HG02642 (cell line): Measurements from ENCODE around the gene STAT1.

Source experiments
- ATAC-seq: cut with Tn5 transposase; IDR thresholded peaks from one replicate; pipeline ENCODE4 v1.9.1; 2021; ENCODE audit warnings: mild to moderate bottlenecking; ENCODE audit not compliant: unreplicated experiment, poor library complexity

The STAT1 gene

GRCh38 chr2:190986221-190986953 is 27.6 kb downstream of the STAT1 start:
- ATAC-seq: no peak

- no peak for ATAC-seq
These were observed 29.4 kb downstream of the STAT1 start for GRCh38 chr2:190984595-190984994.

DNA sequence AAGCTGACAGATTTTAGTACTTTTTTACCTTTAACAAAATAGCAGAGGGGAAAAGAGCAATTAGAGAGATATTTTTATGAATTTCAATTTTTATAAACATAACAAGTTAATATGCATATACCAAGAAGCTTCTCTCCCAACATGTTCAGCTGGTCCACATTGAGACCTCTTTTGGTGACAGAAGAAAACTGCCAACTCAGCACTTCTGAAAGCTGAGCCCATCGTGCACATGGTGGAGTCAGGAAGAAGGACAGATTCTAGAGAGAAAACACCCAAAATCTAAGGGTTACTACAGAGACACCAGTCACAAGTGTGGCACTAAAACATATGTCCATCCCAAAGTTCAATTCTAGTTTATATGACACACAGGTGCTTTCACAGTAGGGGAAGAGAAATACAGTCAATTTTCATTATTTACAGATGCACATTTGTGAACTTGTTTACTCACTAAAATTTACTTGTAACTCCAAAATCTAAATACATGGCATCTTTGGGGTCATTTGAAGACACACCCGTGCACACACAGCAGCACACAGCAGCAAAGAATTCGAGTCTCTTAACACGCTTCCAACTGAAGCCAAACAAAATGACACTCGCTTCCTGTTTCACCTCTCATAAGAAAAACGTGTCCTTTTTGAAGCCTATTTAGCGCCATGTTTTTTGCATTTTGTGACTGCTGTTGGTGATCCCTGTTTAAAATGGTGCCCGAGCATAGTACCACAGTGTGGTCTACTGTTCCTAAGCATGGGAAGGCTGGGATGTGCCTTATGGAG is 31.5 kb downstream of the STAT1 start:
- no peak for ATAC-seq

DNA sequence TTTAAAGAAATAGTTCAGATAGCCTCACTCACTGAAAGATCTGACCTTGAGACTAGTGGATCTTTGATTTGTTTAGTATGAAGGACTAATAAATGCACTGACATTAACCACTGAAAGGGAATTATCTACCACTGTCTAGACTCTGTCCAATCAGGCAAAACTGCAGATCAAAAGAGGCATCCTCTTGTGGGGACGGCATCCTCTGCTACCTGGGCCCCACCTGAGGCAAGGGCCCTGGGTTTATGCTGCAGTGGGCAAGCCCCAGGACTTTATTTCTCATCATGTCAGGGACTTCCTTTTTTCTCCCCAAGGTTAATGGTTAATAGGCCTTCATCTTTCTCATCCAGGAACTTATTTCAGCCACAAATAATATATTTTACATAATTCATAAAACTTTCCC is 32.2 kb downstream of the STAT1 start:
- ATAC-seq: no peak

DNA sequence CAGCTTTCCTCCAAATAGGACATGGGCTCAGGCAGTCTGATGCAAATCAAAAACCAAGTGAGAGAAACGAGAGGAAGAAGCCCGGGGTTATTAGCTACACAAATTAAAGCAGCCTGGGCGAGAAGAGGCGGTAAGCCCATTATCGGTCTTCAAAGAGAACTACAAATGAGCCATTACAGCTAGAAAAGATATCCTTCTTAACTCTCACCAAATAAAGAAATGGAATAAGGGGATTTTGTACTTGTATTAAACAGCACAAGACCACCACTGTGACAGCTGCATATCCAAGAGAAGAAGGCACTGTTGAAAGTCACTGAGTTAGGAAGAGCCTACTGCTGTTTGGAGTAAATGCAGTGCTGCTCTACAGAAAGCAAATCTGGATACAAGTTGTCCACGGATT is 32.6 kb downstream of the STAT1 start:
- ATAC-seq: no peak

DNA sequence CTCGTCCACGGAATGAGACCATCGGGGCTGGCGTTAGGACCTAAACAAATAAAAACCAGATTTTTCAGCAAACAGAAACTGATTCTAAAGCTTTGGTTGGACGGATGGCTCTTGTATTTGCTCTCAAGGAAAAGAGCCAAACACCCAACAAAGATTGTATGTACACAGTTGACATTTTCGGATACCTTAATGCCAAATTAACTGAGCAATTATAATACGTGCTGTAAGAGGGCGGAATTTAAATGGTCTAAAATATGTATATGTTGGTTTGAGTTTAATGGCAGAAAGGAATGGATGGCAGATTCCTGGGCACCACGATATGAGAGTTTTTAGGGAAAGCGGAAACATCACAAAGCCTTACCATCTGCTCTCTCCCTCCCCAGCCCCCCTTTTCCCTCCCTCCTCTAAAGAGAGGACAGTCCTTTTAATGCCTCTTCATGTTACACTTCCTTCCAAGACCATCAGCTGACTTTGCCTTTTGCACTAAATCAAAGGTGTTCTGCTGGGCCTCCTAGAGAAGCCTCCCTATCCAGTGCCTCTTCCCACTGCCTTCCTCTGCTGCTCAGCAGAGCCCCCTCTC is 33.3 kb downstream of the STAT1 start:
- no peak for ATAC-seq

DNA sequence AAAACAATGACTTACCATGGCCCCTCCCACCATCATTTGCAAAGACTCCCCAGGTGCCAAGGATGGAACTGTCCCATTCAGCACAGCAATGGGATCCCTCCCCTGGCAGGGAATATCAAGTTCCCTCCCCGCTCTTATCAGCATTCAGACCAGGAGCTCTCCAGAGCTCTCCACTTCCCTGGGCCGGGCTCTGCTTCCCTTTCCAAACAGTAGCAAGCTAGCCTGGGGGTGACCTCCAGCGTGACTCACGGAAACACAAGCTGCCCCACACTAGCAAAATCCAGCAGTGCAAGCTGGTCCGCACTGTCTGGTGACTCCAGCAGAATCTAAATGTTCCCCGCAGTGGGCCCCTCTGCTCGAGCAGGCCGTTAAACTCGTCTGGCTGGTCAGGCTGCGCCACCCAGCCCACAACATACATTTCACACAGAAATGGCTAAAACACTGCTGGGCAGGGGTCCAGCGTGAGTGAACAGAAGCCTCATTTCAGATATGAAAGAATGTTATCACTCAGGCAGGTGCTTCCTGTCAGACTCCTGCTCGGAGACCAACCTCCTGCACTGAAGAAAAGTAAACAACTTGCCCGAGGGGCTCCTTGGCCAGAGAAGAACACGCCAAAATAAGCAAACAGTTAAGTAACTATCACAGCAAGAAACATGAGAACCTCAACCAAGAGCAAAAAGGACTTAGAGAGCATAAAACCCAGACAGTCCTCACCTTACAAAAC is 33.9 kb downstream of the STAT1 start:
- ATAC-seq: no peak

DNA sequence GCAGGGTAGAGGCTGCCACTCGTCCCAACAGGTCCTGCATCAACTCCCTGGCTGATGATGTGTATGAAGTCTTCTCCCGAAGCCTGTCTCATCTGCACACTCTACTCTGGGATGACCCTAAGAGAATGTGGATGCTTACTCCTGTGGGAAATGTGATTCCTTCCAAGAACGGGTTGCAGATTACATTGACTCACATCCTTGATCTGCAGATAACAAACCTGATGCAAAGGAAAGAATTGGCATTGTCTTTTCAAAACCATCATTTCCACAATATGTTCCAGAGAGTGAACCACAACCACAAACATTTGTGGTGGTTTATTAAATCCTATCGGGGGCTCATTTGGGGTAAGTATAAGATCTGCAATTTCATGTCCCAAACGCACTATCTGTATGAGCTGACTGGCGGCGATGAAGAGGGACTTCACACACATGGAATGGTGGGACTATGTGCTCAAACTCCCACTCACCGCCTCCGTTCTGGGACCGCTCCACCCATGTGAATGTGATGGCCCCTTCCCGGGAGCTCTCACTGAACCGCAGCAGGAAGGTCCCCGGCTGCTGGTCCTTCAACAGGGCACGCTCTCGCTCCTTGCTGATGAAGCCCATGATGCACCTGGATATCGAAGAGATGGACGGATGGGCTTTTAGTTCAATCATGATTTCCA is 35.5 kb downstream of the STAT1 start:
- no peak for ATAC-seq

DNA sequence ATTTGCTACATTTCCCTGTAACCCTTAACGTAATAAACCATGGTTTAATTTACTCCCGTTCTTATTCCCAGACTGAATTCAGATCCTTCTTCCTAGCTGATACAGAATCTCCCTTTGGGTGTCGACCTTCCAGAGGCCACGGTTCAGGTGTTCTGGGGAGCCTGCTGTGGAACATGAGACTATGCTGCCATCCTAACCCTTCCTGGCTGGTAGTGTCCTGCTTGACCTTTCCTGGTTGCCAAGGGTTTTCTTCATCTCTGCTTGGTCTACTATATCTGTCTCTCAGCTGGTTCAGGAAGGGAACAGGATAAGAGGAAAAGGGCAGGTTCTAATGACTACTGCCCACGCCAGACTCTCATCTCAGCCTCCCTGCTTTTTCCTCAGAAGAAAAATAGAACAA is 36.5 kb downstream of the STAT1 start:
- no peak for ATAC-seq

- no peak for ATAC-seq
These were observed 37.5 kb downstream of the STAT1 start for GRCh38 chr2:190976521-190976920.

GRCh38 chr2:190974629-190975361 is 39.2 kb downstream of the STAT1 start:
- ATAC-seq: no peak

DNA sequence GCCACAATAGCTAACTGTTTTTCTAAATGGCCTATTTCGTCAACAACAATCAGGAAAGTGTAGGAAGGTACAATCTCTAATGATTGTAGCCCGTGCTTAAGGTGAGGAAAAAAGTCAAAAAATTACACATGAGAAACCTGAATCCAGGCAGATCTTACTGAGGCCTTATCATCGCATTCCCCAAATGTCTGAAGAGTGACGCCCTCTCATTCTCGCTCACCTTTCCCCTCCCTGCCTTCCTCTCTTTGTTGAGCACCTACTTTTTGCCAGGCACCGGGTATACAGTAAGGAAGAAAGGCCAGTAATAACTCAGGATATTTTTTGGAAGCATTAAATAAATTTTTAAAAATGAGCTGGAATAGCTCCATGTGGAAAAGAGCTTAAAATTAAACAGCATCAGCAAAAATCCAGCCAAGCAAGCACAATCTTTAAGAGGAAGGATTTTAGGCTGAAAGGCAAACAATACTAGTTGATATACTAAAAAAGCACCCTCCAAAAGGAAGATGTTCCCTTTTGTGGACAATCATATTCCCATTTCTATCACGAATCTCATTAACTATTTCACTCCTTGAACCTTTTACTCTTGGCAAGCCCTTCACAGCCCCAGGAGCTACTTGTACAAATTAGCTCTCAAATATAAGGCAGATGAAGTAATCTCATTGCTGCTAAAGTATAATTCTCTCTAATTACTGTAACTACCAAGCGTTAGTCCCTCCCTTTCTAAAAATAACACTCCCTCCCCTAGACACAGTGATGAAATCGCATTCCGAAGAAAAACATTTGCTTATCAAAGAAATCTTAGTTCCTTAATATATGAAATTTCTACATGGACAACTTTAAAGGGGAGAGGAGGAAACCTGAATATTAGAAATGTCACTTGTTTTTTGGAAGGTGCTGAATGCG is 40.0 kb downstream of the STAT1 start:
- no peak for ATAC-seq

DNA sequence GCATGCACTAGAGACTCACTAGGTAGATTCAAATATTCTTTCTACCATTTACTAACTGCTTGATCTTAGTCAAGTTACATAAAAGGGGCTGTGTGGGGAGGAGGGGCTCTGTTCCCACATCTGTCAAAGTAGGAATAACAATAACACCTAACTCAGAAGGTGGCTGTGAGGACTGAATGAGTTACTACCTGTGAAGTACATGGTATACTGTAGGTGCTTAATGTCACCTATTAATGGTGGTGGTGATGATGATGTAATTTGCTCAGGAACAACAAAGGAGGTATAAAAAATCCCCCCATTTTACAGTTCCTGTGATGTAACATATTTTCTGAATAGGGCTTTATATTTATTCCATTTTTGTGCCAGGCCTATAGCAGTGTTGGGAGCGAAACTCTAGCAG is 40.7 kb downstream of the STAT1 start:
- ATAC-seq: no peak

- no peak for ATAC-seq
These were observed 41.1 kb downstream of the STAT1 start for GRCh38 chr2:190972846-190973245.

GRCh38 chr2:190972213-190972612 is 41.8 kb downstream of the STAT1 start:
- no peak for ATAC-seq

DNA sequence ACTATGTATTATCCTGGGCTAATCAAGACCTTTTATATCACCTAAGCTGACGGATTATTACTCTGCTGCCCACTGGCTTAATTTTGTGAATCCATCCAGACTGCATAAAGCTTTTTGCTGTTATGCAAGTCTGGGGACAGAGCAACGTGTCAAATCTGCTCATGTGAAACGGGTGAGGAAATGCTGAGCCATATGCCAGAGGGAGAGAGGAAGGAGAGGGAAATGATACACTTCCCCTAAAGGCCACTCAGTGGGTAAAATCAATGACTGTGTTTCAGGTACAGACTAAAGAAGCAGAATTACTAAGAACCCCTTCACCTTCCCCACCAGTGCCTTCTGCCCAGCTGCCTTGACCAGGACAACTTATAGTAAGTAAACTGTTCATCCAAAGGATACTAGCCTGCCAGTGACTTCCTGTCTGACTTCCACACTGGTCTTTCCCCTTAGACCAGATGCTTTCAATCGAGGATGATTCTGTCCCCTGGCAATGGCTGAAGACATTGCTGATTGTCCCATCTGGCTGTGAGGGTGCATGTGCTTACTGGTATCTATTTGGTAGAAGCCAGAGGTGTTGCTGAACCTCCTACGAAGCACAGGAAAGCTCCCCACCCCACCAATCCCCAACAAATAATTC is 43.0 kb downstream of the STAT1 start:
- no peak for ATAC-seq

- no peak for ATAC-seq
These were observed 43.8 kb downstream of the STAT1 start for GRCh38 chr2:190970160-190970559.

- no peak for ATAC-seq
These were observed 45.4 kb downstream of the STAT1 start for GRCh38 chr2:190968522-190968921.
